ENCODE data around the gene TMEM127. TPM values are rescaled to one million over a fixed set of nuclear protein-coding genes. Genes with fewer than 3 reads are reported as not detected.

The TMEM127 gene
- total RNA-seq, 1 donor from 2014 or later: 40.0 TPM

- H3K36me3 ChIP-seq: peaks cover 0 to 23% of the 10 kb centered on the region in 2 donors
- no peaks in the 10 kb centered on the region for H3K9me3 ChIP-seq
- no peak for TF ChIP-seq CTCF (IDR thresholded peaks at IDR 0.05)
- peak in 1 of 2 donors; percentile 33 for TF ChIP-seq POLR2AphosphoS5 (IDR thresholded peaks at IDR 0.05; ENCODE audit: insufficient read depth in 1 of 2, low read depth in 1 of 2)
- no peak overlapping the region for H3K4me3 ChIP-seq
- peaks cover 22% of the 10 kb centered on the region for H3K4me1 ChIP-seq
- no peaks in the 10 kb centered on the region for H3K27me3 ChIP-seq
- peak overlapping the region; percentile 24 for H3K27ac ChIP-seq
- intact Hi-C loops (cut with DNase I): no loop called here
- DNase-seq (ENCODE audit: extremely low spot score in 2 of 2): no peak
Observed at GRCh38 chr2:96249654-96250053, 16.1 kb downstream of the TMEM127 start.

GRCh38 chr2:96248624-96249023 is 17.2 kb downstream of the TMEM127 start:
- Histone ChIP-seq H3K9me3 (no peaks in the 10 kb centered on the region), H3K36me3 (peaks cover 0 to 14% of the 10 kb centered on the region in 2 donors), H3K4me1 (peaks cover 22% of the 10 kb centered on the region), H3K27me3 (no peaks in the 10 kb centered on the region), H3K27ac (no peak overlapping the region), H3K4me3 (no peak overlapping the region)
- DNase-seq (ENCODE audit: extremely low spot score in 2 of 2): no peak
- intact Hi-C loops (cut with DNase I): no loop called here
- TF ChIP-seq POLR2AphosphoS5 (IDR thresholded peaks at IDR 0.05; ENCODE audit: insufficient read depth in 1 of 2, low read depth in 1 of 2) (no peak), CTCF (IDR thresholded peaks at IDR 0.05) (no peak), POLR2A (IDR thresholded peaks at IDR 0.05) (no peak)

- DNase-seq (ENCODE audit: extremely low spot score in 2 of 2): no peak
Observed at GRCh38 chr2:96247896-96248295, 17.9 kb downstream of the TMEM127 start.

GRCh38 chr2:96247009-96247408 is 18.8 kb downstream of the TMEM127 start:
- DNase-seq (ENCODE audit: extremely low spot score in 2 of 2): no peak
- H3K4me1 ChIP-seq: peaks cover 28% of the 10 kb centered on the region
- intact Hi-C loops (cut with DNase I): no loop called here

More at GRCh38 chr2:96247896-96248295, 17.9 kb downstream of the TMEM127 start:
- intact Hi-C loops (cut with DNase I): no loop called here
- no peaks in the 10 kb centered on the region for H3K27me3 ChIP-seq
- H3K36me3 ChIP-seq: peaks cover 0 to 7% of the 10 kb centered on the region in 2 donors
- TF ChIP-seq POLR2A (IDR thresholded peaks at IDR 0.05) (no peak), CTCF (IDR thresholded peaks at IDR 0.05) (no peak), POLR2AphosphoS5 (IDR thresholded peaks at IDR 0.05; ENCODE audit: insufficient read depth in 1 of 2, low read depth in 1 of 2) (no peak)
- peaks cover 22% of the 10 kb centered on the region for H3K4me1 ChIP-seq
- no peak overlapping the region for H3K4me3 ChIP-seq
- H3K9me3 ChIP-seq: no peaks in the 10 kb centered on the region
- H3K27ac ChIP-seq: no peak overlapping the region

More at GRCh38 chr2:96247009-96247408, 18.8 kb downstream of the TMEM127 start:
- H3K36me3 ChIP-seq: no peaks in the 10 kb centered on the region
- no peaks in the 10 kb centered on the region for H3K27me3 ChIP-seq
- TF ChIP-seq POLR2AphosphoS5 (IDR thresholded peaks at IDR 0.05; ENCODE audit: insufficient read depth in 1 of 2, low read depth in 1 of 2) (no peak), POLR2A (IDR thresholded peaks at IDR 0.05) (no peak), CTCF (IDR thresholded peaks at IDR 0.05) (no peak)
- no peaks in the 10 kb centered on the region for H3K9me3 ChIP-seq
- no peak overlapping the region for H3K27ac ChIP-seq
- H3K4me3 ChIP-seq: no peak overlapping the region

Measured in vagina (tissue), 2 donors.